MM.1S (cell line): Measurements from ENCODE around the gene TUBGCP6.

Source experiments
- DNase-seq: peaks from one replicate; pipeline ENCODE4 v3.0.0-alpha.2; 2015
- H2AFZ ChIP-seq: fragments of 300-600 bp; sonication (generic); 2 replicates; pipeline ENCODE4 v1.6.0; 2016; ENCODE audit warnings: antibody characterized with exemption, low read length
- H3F3A ChIP-seq: fragments of 300-600 bp; sonication (generic); 2 replicates; pipeline ENCODE4 v1.6.1; 2016; ENCODE audit warnings: mild to moderate bottlenecking, antibody characterized with exemption, low read length, moderate library complexity, mixed read lengths; ENCODE audit not compliant: insufficient read depth
- H3K27ac ChIP-seq: fragments of 300-600 bp; sonication (generic); 2 replicates; pipeline ENCODE4 v1.5.1; 2016; ENCODE audit warnings: mild to moderate bottlenecking, low read length
- H3K27me3 ChIP-seq: fragments of 300-600 bp; sonication (generic); replicated peaks from 2 replicates; pipeline ENCODE4 v1.6.0; 2016; ENCODE audit warnings: low read length; ENCODE audit not compliant: insufficient read depth
- H3K36me3 ChIP-seq: fragments of 300-600 bp; sonication (generic); replicated peaks from 2 replicates; pipeline ENCODE4 v1.6.1; 2016; ENCODE audit warnings: mild to moderate bottlenecking, low read length, mixed read lengths; ENCODE audit not compliant: insufficient read depth
- H3K4me1 ChIP-seq: fragments of 300-600 bp; sonication (generic); 2 replicates; pipeline ENCODE4 v1.6.1; 2016; ENCODE audit warnings: low read length, mixed read lengths
- H3K4me2 ChIP-seq: fragments of 300-600 bp; sonication (generic); 2 replicates; pipeline ENCODE4 v1.6.0; 2016; ENCODE audit warnings: low read depth, low read length
- H3K4me3 ChIP-seq: fragments of 300-600 bp; sonication (generic); 2 replicates; pipeline ENCODE4 v1.5.1; 2016; ENCODE audit warnings: low read length, mixed read lengths
- H3K79me2 ChIP-seq: fragments of 300-600 bp; sonication (generic); 2 replicates; pipeline ENCODE4 v1.6.1; 2016; ENCODE audit warnings: mixed run types, low read length, mixed read lengths
- H3K9ac ChIP-seq: fragments of 300-600 bp; sonication (generic); 2 replicates; pipeline ENCODE4 v1.6.1; 2016; ENCODE audit warnings: low read length, mixed read lengths
- H3K9me2 ChIP-seq: fragments of 300-600 bp; sonication (generic); replicated peaks from 2 replicates; pipeline ENCODE4 v1.6.1; 2016; ENCODE audit warnings: mild to moderate bottlenecking, low read length, mixed read lengths; ENCODE audit not compliant: insufficient read depth
- H3K9me3 ChIP-seq: fragments of 300-600 bp; sonication (generic); replicated peaks from 2 replicates; pipeline ENCODE4 v1.6.1; 2016; ENCODE audit warnings: mild to moderate bottlenecking, low read length, mixed read lengths; ENCODE audit not compliant: insufficient read depth
- H4K20me1 ChIP-seq: fragments of 300-600 bp; sonication (generic); 2 replicates; pipeline ENCODE4 v1.6.1; 2016; ENCODE audit warnings: mild to moderate bottlenecking, low read length, moderate library complexity, mixed read lengths; ENCODE audit not compliant: insufficient read depth
- EZH2 ChIP-seq: fragments of 300-600 bp; sonication (generic); optimal IDR thresholded peaks from 2 replicates; pipeline ENCODE3; 2017; ENCODE audit warnings: low read depth, mild to moderate bottlenecking, antibody characterized with exemption, low read length, mixed read lengths
- EZH2phosphoT487 ChIP-seq: fragments of 300-600 bp; sonication (generic); IDR thresholded peaks from 2 replicates; pipeline ENCODE4 v1.6.1; 2018; ENCODE audit warnings: antibody characterized with exemption, low read length
- TF ChIP-seq, protein P1 (sequence below): fragments of 300-600 bp; sonication (generic); IDR thresholded peaks from 2 replicates; pipeline ENCODE4 v1.5.1; 2016; ENCODE audit warnings: antibody characterized with exemption, low read length, mixed read lengths

Gene TUBGCP6, protein sequence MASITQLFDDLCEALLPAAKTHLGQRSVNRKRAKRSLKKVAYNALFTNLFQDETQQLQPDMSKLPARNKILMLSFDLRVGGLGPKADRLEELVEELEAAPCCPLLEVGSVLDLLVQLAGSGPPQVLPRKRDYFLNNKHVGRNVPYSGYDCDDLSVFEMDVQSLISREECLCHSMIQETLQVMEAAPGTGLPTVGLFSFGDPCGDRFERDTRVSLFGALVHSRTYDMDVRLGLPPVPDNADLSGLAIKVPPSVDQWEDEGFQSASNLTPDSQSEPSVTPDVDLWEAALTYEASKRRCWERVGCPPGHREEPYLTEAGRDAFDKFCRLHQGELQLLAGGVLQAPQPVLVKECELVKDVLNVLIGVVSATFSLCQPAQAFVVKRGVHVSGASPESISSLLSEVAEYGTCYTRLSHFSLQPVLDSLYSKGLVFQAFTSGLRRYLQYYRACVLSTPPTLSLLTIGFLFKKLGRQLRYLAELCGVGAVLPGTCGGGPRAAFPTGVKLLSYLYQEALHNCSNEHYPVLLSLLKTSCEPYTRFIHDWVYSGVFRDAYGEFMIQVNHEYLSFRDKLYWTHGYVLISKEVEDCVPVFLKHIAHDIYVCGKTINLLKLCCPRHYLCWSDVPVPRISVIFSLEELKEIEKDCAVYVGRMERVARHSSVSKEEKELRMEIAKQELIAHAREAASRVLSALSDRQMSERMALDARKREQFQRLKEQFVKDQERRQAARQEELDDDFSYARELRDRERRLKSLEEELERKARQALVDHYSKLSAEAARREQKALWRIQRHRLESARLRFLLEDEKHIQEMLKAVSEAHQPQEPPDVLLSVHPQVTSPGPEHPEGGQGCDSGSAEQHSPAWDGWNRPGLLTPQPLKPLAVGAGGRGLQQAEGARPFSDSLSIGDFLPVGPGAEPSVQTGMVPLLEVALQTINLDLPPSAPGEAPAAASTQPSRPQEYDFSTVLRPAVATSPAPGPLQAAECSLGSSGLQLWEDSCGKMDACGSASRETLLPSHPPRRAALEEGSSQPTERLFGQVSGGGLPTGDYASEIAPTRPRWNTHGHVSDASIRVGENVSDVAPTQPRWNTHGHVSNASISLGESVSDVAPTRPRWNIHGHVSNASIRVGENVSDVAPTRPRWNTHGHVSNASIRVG (N-terminal part only)

DNA sequence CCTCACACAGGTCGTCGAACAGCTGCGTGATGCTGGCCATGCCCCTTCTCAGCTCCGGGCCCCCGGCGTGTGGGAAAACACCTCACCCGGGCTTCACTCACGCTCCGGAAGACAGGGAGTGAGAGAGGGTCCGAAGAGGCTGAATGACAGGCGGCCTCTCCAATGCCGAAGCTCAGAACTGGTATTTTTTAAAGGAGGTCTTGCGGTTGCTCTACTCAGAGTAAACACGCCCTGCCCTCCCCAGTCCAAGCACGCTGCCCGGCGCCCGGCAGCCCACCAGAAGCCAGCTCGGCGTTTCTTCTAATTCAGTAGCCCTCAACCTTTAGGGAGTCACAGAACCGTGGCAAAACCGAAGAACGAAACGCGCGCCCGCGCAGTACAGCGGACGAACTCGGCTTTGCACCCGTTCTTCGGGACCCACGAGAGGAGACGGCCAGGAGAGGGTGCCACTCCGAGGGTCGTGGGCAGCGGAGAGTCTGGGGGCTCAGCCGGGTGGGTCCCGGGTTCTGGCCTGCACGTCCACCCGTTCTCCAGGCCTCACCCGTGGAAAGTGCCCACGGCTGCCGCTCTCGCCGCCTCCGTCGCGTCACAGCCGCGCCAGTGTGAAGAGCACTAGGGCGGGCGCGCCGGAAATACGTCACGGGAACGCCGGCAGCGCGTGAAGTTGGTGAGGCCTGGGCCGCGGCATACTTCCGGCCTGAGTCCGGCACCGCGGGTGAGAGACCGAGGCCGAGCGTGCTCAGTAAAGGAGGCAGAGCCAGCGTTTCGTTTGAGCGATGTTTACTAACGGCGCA, at the start of gene TUBGCP6:
Gene TUBGCP6, minus strand, starts transcription at position 604 of the 794 bp plus-strand sequence. Its CDS starts 564 bp downstream, at position 40.
- TF ChIP-seq, protein P1, sequence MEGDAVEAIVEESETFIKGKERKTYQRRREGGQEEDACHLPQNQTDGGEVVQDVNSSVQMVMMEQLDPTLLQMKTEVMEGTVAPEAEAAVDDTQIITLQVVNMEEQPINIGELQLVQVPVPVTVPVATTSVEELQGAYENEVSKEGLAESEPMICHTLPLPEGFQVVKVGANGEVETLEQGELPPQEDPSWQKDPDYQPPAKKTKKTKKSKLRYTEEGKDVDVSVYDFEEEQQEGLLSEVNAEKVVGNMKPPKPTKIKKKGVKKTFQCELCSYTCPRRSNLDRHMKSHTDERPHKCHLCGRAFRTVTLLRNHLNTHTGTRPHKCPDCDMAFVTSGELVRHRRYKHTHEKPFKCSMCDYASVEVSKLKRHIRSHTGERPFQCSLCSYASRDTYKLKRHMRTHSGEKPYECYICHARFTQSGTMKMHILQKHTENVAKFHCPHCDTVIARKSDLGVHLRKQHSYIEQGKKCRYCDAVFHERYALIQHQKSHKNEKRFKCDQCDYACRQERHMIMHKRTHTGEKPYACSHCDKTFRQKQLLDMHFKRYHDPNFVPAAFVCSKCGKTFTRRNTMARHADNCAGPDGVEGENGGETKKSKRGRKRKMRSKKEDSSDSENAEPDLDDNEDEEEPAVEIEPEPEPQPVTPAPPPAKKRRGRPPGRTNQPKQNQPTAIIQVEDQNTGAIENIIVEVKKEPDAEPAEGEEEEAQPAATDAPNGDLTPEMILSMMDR, result peak; percentile 21; the same call in 1 of the 2 replicates
- no peak for TF ChIP-seq EZH2phosphoT487
- TF ChIP-seq EZH2, result no peak
- H3K4me1 ChIP-seq, result peaks cover 32% of the 10 kb centered on the region
- H3K9me2 ChIP-seq, result no peaks in the 10 kb centered on the region
- peak within 1 kb of the TSS; percentile 91 for H3K9ac ChIP-seq
- H3F3A ChIP-seq, result peaks cover 38% of the 10 kb centered on the region
- H3K27me3 ChIP-seq, result no peaks in the 10 kb centered on the region
- H2AFZ ChIP-seq, result peak within 1 kb of the TSS; percentile 45
- H3K4me3 ChIP-seq, result peak within 1 kb of the TSS; percentile 81
- H3K79me2 ChIP-seq, result peaks cover 80% of the 10 kb centered on the region
- H3K4me2 ChIP-seq, result peak within 1 kb of the TSS; percentile 100
- peak within 1 kb of the TSS; percentile 88 for H3K27ac ChIP-seq
- no peaks in the 10 kb centered on the region for H4K20me1 ChIP-seq
- peak; percentile 97 for DNase-seq
- H3K36me3 ChIP-seq, result no peaks in the 10 kb centered on the region
- H3K9me3 ChIP-seq, result no peaks in the 10 kb centered on the region

DNA sequence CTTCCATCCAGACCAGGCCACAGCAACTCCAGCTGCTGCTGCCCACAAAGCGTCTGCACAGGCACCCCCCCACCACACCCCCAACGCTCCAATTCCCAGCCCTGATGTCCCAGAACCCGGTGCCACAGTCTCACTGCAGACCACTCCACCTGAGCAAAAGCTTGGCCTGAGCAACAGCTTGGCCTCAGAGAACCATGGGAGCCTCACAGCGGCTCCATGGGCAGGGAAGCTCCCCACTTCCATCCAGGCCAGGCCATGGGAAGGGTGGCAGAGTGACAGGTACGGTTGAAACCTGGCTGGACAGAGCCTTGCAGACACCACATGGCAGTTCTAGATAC, 49.5 kb upstream of the TUBGCP6 start:
- H2AFZ ChIP-seq, result no peak overlapping the region
- no peaks in the 10 kb centered on the region for H3K9me3 ChIP-seq
- DNase-seq, result no peak
- no peaks in the 10 kb centered on the region for H3K4me1 ChIP-seq
- H3K4me2 ChIP-seq, result no peak overlapping the region
- TF ChIP-seq, protein P1, result no peak
- no peak for TF ChIP-seq EZH2
- TF ChIP-seq EZH2phosphoT487, result no peak
- H3K9ac ChIP-seq, result no peak overlapping the region
- H4K20me1 ChIP-seq, result no peaks in the 10 kb centered on the region
- no peaks in the 10 kb centered on the region for H3F3A ChIP-seq
- no peak overlapping the region for H3K4me3 ChIP-seq
- H3K79me2 ChIP-seq, result peaks cover 13% of the 10 kb centered on the region; the same call in 1 of the 2 replicates
- no peaks in the 10 kb centered on the region for H3K36me3 ChIP-seq
- H3K27me3 ChIP-seq, result no peaks in the 10 kb centered on the region
- no peaks in the 10 kb centered on the region for H3K9me2 ChIP-seq
- no peak overlapping the region for H3K27ac ChIP-seq
